Choroid plexus epithelial cell (primary cell): ENCODE measurements around the gene PDK3.

Source experiments
- DNase-seq: peaks from one replicate; pipeline ENCODE4 v3.0.0-alpha.2; 2010; ENCODE audit warnings: low read depth
- H3K4me3 ChIP-seq: 2 replicates; pipeline ENCODE4 v1.5.1; 2011; ENCODE audit warnings: low read depth, mild to moderate bottlenecking, control low read depth, low read length, moderate library complexity
- CTCF ChIP-seq: conservative IDR thresholded peaks from 2 replicates; pipeline ENCODE4 v1.5.1; 2011; ENCODE audit warnings: low read depth, mild to moderate bottlenecking, control low read depth, inconsistent platforms, low read length, moderate library complexity

The PDK3 gene

GRCh38 chrX:24563291-24564010, 98.4 kb downstream of the PDK3 start:
- no peak overlapping the region for H3K4me3 ChIP-seq
- no peak for DNase-seq
- TF ChIP-seq CTCF: no peak

DNA sequence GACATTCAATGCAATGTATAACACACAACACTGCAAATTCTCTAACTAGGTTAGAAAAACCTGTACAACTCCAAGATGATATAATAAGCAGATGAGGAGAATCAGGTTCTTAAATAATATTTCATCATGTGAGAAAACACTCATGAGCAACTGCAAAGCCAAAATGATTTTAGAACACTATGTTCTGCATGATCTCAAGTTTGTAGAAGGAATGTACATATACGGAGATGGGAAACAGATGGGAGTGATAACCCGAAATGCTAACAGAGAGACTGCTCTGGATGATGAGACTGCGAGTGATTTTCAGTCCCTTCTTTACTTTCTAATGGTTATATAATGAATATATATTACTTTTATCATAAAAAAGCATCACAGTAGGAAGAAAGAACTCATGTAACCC, 101.2 kb downstream of the PDK3 start:
- H3K4me3 ChIP-seq: no peak overlapping the region
- DNase-seq: peak; percentile 2
- no peak for TF ChIP-seq CTCF

DNA sequence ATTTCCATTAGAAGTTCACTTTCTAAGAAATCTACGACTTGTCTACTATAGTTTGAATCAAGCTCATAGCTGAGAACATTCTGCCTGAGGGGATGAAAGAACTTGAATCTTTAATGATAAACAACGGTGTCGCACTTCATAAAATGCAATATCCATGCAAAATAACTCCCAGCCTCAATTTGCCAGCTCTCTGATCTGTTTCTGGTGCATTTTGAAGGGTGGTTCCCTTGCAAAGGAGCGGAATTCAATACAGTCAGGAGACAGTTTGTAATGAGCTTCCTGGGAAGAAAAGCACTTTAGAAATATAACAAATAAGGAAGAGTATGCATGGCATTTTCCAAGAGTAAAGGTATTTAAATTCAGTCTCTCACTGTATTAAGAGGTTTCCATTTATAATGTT, 102.1 kb downstream of the PDK3 start:
- no peak overlapping the region for H3K4me3 ChIP-seq
- no peak for DNase-seq
- TF ChIP-seq CTCF: no peak

DNA sequence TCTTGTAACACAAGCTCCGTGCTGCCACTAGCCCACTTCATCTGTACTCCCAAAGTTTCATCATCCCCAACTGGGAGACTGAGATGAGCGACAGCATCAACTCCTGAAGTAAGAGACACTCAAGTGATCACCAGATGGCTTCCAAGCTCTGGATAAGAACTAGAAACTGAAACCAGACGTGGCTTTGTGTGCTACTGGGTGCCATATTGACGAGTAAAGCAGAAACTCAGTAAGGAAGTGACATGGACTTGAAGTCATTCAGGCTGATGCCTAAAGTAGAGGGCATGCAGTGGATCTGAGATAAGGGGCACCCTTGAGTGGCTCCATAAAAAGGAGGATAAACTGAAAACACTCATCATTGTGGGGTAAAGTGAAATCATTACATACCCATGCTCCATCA, 109.7 kb downstream of the PDK3 start:
- H3K4me3 ChIP-seq: no peak overlapping the region
- no peak for TF ChIP-seq CTCF
- no peak for DNase-seq

- H3K4me3 ChIP-seq: no peak overlapping the region
- no peak for DNase-seq
- TF ChIP-seq CTCF: no peak
Observed at GRCh38 chrX:24575496-24575895, 110.4 kb downstream of the PDK3 start.

GRCh38 chrX:24577091-24577490, 112.0 kb downstream of the PDK3 start:
- no peak for TF ChIP-seq CTCF
- no peak for DNase-seq
- no peak overlapping the region for H3K4me3 ChIP-seq
